Neural progenitor cell (in vitro differentiated cells): ENCODE results near the gene PIP4K2C. TPM values are rescaled to one million over a fixed set of nuclear protein-coding genes. Genes with fewer than 3 reads are reported as not detected.
"Not testable (repeated sequence)": the region's sequence is repeated elsewhere in the genome, so short reads cannot be mapped to it uniquely, and the experiment has no call there.

ENCODE experiments used
- DNase-seq: peaks from one replicate; pipeline ENCODE4 v3.0.0-alpha.2; 2016; ENCODE audit warnings: low spot score
- H2AFZ ChIP-seq: fragments of 200-600 bp; sonication (generic); replicated peaks from 2 replicates; pipeline ENCODE4 v1.6.1; 2016; ENCODE audit warnings: antibody characterized with exemption
- H3F3A ChIP-seq: fragments of 200-600 bp; sonication (generic); 2 replicates; pipeline ENCODE4 v1.6.1; 2016; ENCODE audit warnings: antibody characterized with exemption, low read depth
- H3K27ac ChIP-seq: fragments of 200-600 bp; sonication (generic); 2 replicates; pipeline ENCODE4 v1.5.1; 2016; ENCODE audit warnings: mild to moderate bottlenecking
- H3K27me3 ChIP-seq: fragments of 200-600 bp; sonication (generic); 2 replicates; pipeline ENCODE4 v1.6.1; 2016; ENCODE audit warnings: mild to moderate bottlenecking, moderate library complexity
- H3K36me3 ChIP-seq: fragments of 200-600 bp; sonication (generic); 2 replicates; pipeline ENCODE4 v1.5.1; 2016
- H3K4me1 ChIP-seq: fragments of 200-600 bp; sonication (generic); 2 replicates; pipeline ENCODE4 v1.6.1; 2016; ENCODE audit warnings: mixed run types
- H3K4me2 ChIP-seq: fragments of 200-600 bp; sonication (generic); 2 replicates; pipeline ENCODE4 v1.6.1; 2016
- H3K4me3 ChIP-seq: fragments of 200-600 bp; sonication (generic); 2 replicates; pipeline ENCODE4 v1.5.1; 2016
- H3K79me2 ChIP-seq: fragments of 200-600 bp; sonication (generic); 2 replicates; pipeline ENCODE4 v1.6.1; 2016; ENCODE audit warnings: low read depth
- H3K9ac ChIP-seq: fragments of 200-600 bp; sonication (generic); 2 replicates; pipeline ENCODE4 v1.6.1; 2016
- H3K9me3 ChIP-seq: fragments of 200-600 bp; sonication (generic); 2 replicates; pipeline ENCODE4 v1.5.1; 2016; ENCODE audit warnings: low read depth
- H4K20me1 ChIP-seq: fragments of 200-600 bp; sonication (generic); 2 replicates; pipeline ENCODE4 v1.6.1; 2016; ENCODE audit warnings: low read depth
- H3K27ac Mint-ChIP-seq: 3 replicates; pipeline ENCODE4 v1.8.0; 2021; ENCODE audit warnings: mixed read lengths
- H3K27me3 Mint-ChIP-seq: 2 replicates; pipeline ENCODE4 v1.8.0; 2022; ENCODE audit warnings: low read depth, mild to moderate bottlenecking, inconsistent platforms, moderate library complexity, mixed read lengths; ENCODE audit not compliant: insufficient read depth
- H3K36me3 Mint-ChIP-seq: 3 replicates; pipeline ENCODE4 v1.8.0; 2021; ENCODE audit warnings: mixed read lengths
- H3K4me1 Mint-ChIP-seq: 3 replicates; pipeline ENCODE4 v1.8.0; 2021; ENCODE audit warnings: mixed read lengths
- H3K4me3 Mint-ChIP-seq: 3 replicates; pipeline ENCODE4 v1.8.0; 2021; ENCODE audit warnings: mild to moderate bottlenecking, moderate library complexity, mixed read lengths
- H3K9me3 Mint-ChIP-seq: 3 replicates; pipeline ENCODE4 v1.8.0; 2020; ENCODE audit warnings: mixed read lengths
- CTCF ChIP-seq: fragments of 200-600 bp; sonication (generic); IDR thresholded peaks from 2 replicates; pipeline ENCODE4 v1.5.1; 2017; ENCODE audit warnings: antibody characterized with exemption, mild to moderate bottlenecking
- EZH2 ChIP-seq: fragments of 200-600 bp; sonication (generic); IDR thresholded peaks from 2 replicates; pipeline ENCODE4 v1.6.1; 2017; ENCODE audit warnings: antibody characterized with exemption, mild to moderate bottlenecking, moderate library complexity
- EZH2phosphoT487 ChIP-seq: fragments of 200-600 bp; sonication (generic); IDR thresholded peaks from 2 replicates; pipeline ENCODE4 v1.6.1; 2017; ENCODE audit warnings: antibody characterized with exemption
- total RNA-seq: library from RNA; depleted of rRNA; stranded (reverse); fragments of >200 nt; gene quantifications from 2 replicates; pipeline ENCODE4 v1.2.3, GENCODE V29; 2015; ENCODE audit warnings: low replicate concordance

PIP4K2C gene
- total RNA-seq, 1 donor from 2014 or later, result 15.5 TPM

- Histone ChIP-seq H3K4me3 (no peak overlapping the region), H3K27me3 (no peaks in the 10 kb centered on the region), H2AFZ (no peak overlapping the region), H4K20me1 (no peaks in the 10 kb centered on the region), H3K79me2 (no peaks in the 10 kb centered on the region), H3K4me2 (no peak overlapping the region), H3F3A (no peaks in the 10 kb centered on the region), H3K9me3 (no peaks in the 10 kb centered on the region), H3K27ac (no peak overlapping the region), H3K9ac (no peak overlapping the region), H3K4me1 (no peaks in the 10 kb centered on the region), H3K36me3 (no peaks in the 10 kb centered on the region)
- no peaks in the 10 kb centered on the region for H3K4me1 Mint-ChIP-seq
- H3K4me3 Mint-ChIP-seq, result peak overlapping the region; percentile 36
- no peaks in the 10 kb centered on the region for H3K9me3 Mint-ChIP-seq
- no peak overlapping the region for H3K27ac Mint-ChIP-seq
- TF ChIP-seq EZH2, result no peak
- no peak for TF ChIP-seq EZH2phosphoT487
- TF ChIP-seq CTCF, result no peak
- peaks cover 1% of the 10 kb centered on the region for H3K36me3 Mint-ChIP-seq
- DNase-seq, result no peak
- H3K27me3 Mint-ChIP-seq, result peaks cover 2% of the 10 kb centered on the region
Measured at GRCh38 chr12:57569858-57570257, 21.1 kb upstream of the PIP4K2C start.

GRCh38 chr12:57570438-57570837, 20.6 kb upstream of the PIP4K2C start:
- not testable (repeated sequence) for H2AFZ ChIP-seq, H3K79me2 ChIP-seq, H3K4me2 ChIP-seq, H3K27ac ChIP-seq, H3K4me3 ChIP-seq, H3K9ac ChIP-seq, DNase-seq, H3F3A ChIP-seq, H3K27ac Mint-ChIP-seq, H3K36me3 ChIP-seq, H3K9me3 ChIP-seq, H3K4me3 Mint-ChIP-seq, H3K36me3 Mint-ChIP-seq, H4K20me1 ChIP-seq, H3K4me1 ChIP-seq, H3K4me1 Mint-ChIP-seq, H3K27me3 Mint-ChIP-seq, H3K9me3 Mint-ChIP-seq, H3K27me3 ChIP-seq

- H3K79me2 ChIP-seq, result no peaks in the 10 kb centered on the region
- no peaks in the 10 kb centered on the region for H3K9me3 Mint-ChIP-seq
- H3K4me1 Mint-ChIP-seq, result no peaks in the 10 kb centered on the region
- no peak overlapping the region for H3K4me3 Mint-ChIP-seq
- H3K36me3 ChIP-seq, result no peaks in the 10 kb centered on the region
- H3K27ac Mint-ChIP-seq, result no peak overlapping the region
- H3K4me2 ChIP-seq, result no peak overlapping the region
- no peaks in the 10 kb centered on the region for H4K20me1 ChIP-seq
- no peak for DNase-seq
- TF ChIP-seq EZH2phosphoT487 (no peak), EZH2 (no peak), CTCF (no peak)
- no peak overlapping the region for H3K27ac ChIP-seq
- H3K4me1 ChIP-seq, result no peaks in the 10 kb centered on the region
- H3K4me3 ChIP-seq, result no peak overlapping the region
- H3K27me3 Mint-ChIP-seq, result peaks cover 5% of the 10 kb centered on the region
- H3F3A ChIP-seq, result no peaks in the 10 kb centered on the region
- no peaks in the 10 kb centered on the region for H3K9me3 ChIP-seq
- H3K9ac ChIP-seq, result no peak overlapping the region
- peaks cover 8% of the 10 kb centered on the region for H3K36me3 Mint-ChIP-seq
- no peak overlapping the region for H2AFZ ChIP-seq
- no peaks in the 10 kb centered on the region for H3K27me3 ChIP-seq
Measured at GRCh38 chr12:57571926-57572762, 18.8 kb upstream of the PIP4K2C start.

- Histone ChIP-seq H4K20me1 (no peaks in the 10 kb centered on the region), H3K79me2 (no peaks in the 10 kb centered on the region), H3K4me1 (no peaks in the 10 kb centered on the region), H3K27ac (no peak overlapping the region), H3K9me3 (no peaks in the 10 kb centered on the region), H3K27me3 (no peaks in the 10 kb centered on the region), H3K36me3 (no peaks in the 10 kb centered on the region), H3K4me3 (no peak overlapping the region), H3K4me2 (no peak overlapping the region), H3F3A (no peaks in the 10 kb centered on the region), H3K9ac (no peak overlapping the region), H2AFZ (no peak overlapping the region)
- H3K4me3 Mint-ChIP-seq, result no peak overlapping the region
- no peaks in the 10 kb centered on the region for H3K9me3 Mint-ChIP-seq
- H3K4me1 Mint-ChIP-seq, result no peaks in the 10 kb centered on the region
- peaks cover 11% of the 10 kb centered on the region for H3K36me3 Mint-ChIP-seq
- TF ChIP-seq EZH2, result no peak
- no peak for TF ChIP-seq CTCF
- TF ChIP-seq EZH2phosphoT487, result no peak
- peaks cover 6% of the 10 kb centered on the region for H3K27me3 Mint-ChIP-seq
- DNase-seq, result no peak
- no peak overlapping the region for H3K27ac Mint-ChIP-seq
Measured at GRCh38 chr12:57574795-57575194, 16.2 kb upstream of the PIP4K2C start.
